ENCODE results near the gene ABCG1. TPM values are rescaled to one million over a fixed set of nuclear protein-coding genes. Genes with fewer than 3 reads are reported as not detected.

ABCG1 gene
- total and polyA plus RNA-seq, 11 donors = 3.3 to 25.3 (median 13.5) TPM

DNA sequence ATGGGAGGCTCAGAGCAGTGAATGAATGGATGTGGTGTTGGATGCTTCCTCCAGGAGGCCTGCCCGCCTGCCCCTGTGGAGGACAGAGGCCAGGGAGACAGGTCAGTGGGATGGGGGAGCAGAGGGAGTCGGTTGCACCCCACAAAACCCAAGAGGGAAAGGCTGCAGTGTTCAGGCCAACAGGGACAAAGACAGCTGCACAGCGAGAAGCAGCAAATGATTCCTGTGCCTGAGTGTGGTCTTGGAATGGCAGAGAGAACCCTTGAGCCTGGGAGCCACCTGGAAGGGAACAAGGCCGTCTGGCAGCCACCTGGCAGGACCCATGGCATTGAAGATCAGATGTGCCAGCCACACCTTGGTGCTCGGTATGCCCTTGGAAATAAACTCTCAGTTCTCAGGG, 88.2 kb downstream of the ABCG1 start:
- no peak for ATAC-seq
- H3K4me3 ChIP-seq = no peak overlapping the region

DNA sequence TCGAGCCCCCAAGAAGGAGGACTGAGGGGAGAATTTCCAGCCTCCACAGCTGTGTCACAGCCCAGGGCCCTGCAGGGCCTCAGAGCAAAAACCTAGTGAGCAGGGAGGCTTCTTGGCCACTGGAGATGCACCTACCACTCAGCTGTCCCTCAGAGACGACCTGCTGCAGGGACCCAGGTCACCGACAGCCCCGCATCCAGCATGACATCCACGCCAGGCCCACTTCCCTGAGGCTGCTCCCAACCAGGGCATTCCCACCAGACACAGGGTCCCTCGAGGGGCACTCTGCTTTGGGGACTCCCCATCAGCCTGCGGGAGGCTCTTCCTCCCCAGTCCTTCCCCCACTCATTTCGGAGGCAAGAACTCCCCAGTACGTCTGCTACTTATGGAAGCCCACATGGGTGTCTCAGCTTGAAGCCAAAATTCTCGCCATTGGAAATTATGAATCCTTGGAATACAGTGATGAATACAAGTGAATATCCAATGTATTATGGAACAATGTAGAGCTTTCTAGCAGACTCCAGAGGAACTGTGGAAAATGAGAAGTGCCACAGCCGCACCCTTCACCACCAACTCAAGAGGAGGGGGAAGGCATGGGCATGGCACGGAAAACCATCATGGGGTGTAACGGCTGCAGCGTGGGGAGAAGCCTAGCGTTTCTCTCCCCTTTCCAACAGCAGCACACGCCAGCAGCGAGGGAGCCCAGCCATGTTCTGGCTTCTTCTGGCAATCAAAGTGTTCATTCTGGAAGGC, 89.4 kb downstream of the ABCG1 start:
- H3K36me3 ChIP-seq = no peaks in the 10 kb centered on the region
- TF ChIP-seq, protein P1, sequence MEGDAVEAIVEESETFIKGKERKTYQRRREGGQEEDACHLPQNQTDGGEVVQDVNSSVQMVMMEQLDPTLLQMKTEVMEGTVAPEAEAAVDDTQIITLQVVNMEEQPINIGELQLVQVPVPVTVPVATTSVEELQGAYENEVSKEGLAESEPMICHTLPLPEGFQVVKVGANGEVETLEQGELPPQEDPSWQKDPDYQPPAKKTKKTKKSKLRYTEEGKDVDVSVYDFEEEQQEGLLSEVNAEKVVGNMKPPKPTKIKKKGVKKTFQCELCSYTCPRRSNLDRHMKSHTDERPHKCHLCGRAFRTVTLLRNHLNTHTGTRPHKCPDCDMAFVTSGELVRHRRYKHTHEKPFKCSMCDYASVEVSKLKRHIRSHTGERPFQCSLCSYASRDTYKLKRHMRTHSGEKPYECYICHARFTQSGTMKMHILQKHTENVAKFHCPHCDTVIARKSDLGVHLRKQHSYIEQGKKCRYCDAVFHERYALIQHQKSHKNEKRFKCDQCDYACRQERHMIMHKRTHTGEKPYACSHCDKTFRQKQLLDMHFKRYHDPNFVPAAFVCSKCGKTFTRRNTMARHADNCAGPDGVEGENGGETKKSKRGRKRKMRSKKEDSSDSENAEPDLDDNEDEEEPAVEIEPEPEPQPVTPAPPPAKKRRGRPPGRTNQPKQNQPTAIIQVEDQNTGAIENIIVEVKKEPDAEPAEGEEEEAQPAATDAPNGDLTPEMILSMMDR (IDR thresholded peaks at IDR 0.05) = no peak
- no peak for TF ChIP-seq POLR2A (IDR thresholded peaks at IDR 0.05)
- 85 to 92% (median 87%) methylated on average over 11 to 17 of the region's 17 CpGs for WGBS, 4 donors
- intact Hi-C loops (cut with DNase I) = loop anchor here in 2 of 10 donors (10.0 kb wide), 2 partner anchors 74 to 144 kb away; no protein-coding TSS in a partner anchor
- DNase-seq = no peak
- peak in 1 of 4 donors; percentile 24 for ATAC-seq
- H3K27ac ChIP-seq = no peak overlapping the region
- no peak overlapping the region for H3K4me3 ChIP-seq
- peaks cover 0 to 25% (median 11%) of the 10 kb centered on the region in 12 donors for H3K4me1 ChIP-seq
- no peaks in the 10 kb centered on the region for H3K9me3 ChIP-seq
- peaks cover 0 to 30% (median 3%) of the 10 kb centered on the region in 9 donors for H3K27me3 ChIP-seq

More for the DNA sequence above, 88.2 kb downstream of the ABCG1 start:
- Histone ChIP-seq H3K4me1 (peaks cover 0 to 21% (median 11%) of the 10 kb centered on the region in 12 donors), H3K27ac (no peak overlapping the region), H3K9me3 (no peaks in the 10 kb centered on the region), H3K27me3 (peaks cover 0 to 30% (median 3%) of the 10 kb centered on the region in 9 donors), H3K36me3 (no peaks in the 10 kb centered on the region)
- WGBS, 4 donors = 76 to 91% (median 84%) methylated on average over 5 of the region's 5 CpGs
- DNase-seq = no peak
- TF ChIP-seq POLR2A (IDR thresholded peaks at IDR 0.05) = no peak
- TF ChIP-seq, protein P1 (IDR thresholded peaks at IDR 0.05) = no peak
- intact Hi-C loops (cut with DNase I) = loop anchor here in 2 of 10 donors (10.0 kb wide), 2 partner anchors 72 to 142 kb away; no protein-coding TSS in a partner anchor

DNA sequence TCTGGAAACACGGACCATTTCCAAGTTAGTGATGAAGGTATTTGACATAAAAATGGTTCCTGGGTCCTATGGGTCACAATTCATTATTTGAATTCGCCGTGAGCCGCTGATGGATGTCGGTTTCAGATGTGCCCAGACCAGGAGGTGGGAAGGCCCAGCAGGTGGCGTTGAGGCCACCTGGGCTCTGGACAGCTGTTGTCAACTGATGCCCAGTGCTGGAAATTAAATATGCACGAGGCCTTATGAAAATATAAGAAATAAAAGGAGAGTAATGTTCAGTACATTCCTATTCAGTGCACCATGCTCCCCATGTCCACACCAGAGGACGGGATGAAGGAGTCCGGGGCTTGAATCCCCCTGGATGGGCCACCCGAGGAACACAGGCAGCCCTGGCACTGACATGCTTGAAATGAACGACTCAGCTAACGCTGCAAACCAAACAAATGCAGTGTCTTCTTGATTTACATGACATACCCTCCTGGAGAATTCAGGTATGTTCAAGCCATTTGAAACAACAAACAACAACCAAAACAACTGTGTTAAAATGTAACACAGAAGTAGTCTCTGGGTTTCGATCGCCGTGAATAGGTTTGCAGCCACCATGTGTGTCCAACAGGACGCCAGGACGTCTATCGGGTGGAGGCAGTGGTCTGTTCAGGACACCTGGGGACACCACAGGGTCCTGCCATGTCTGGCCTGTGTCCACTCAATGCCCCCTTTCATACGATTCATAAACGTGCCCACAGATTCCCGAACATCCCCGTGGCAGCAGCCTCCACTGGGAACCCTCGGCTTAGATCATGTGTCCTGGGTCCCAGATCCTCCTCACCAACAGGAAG, 90.2 kb downstream of the ABCG1 start:
- intact Hi-C loops (cut with DNase I) = loop anchor here in 2 of 10 donors (10.0 kb wide), 2 partner anchors 74 to 144 kb away; no protein-coding TSS in a partner anchor
- WGBS, 4 donors = 57 to 64% (median 58%) methylated on average over 23 of the region's 23 CpGs
- no peak for DNase-seq

More for the DNA sequence above, 90.2 kb downstream of the ABCG1 start:
- H3K36me3 ChIP-seq = no peaks in the 10 kb centered on the region
- H3K4me1 ChIP-seq = peaks cover 0 to 30% (median 15%) of the 10 kb centered on the region in 12 donors
- no peak overlapping the region for H3K4me3 ChIP-seq
- no peak overlapping the region for H3K27ac ChIP-seq
- H3K9me3 ChIP-seq = no peaks in the 10 kb centered on the region
- ATAC-seq = peak in 1 of 4 donors; percentile 3
- H3K27me3 ChIP-seq = peaks cover 0 to 30% (median 3%) of the 10 kb centered on the region in 9 donors
- TF ChIP-seq POLR2A (IDR thresholded peaks at IDR 0.05) = no peak
- TF ChIP-seq, protein P1 (IDR thresholded peaks at IDR 0.05) = no peak

Data from heart left ventricle (tissue), 16 donors.